ENCODE measurements around the gene TTF1. TPM values are rescaled to one million over a fixed set of nuclear protein-coding genes. Genes with fewer than 3 reads are reported as not detected.

Gene TTF1
- polyA plus RNA-seq, 5 donors, result 15.0 to 19.6 (median 19.5) TPM

DNA sequence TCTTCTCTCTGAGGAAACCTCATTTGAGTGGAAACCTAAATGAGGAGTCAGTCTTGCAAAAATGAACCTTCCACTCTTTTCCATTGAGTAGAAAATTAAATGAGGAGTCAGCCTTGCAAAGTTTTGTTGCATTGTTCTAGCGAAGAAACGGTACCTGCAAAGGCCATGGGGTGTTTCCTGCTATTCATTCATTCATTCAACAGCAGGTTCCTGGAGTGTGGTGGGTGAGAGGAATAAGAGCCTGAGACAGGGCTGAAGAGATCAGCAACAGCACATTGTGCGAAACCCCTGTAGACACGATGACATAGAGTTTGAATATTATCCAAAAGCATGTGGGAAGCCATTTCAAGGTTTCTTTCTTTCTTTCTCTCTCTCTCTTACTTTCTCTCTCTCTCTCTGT is 37.2 kb downstream of the TTF1 start:
- no peak for DNase-seq

GRCh38 chr9:132367613-132368313 is 38.9 kb downstream of the TTF1 start:
- DNase-seq, result no peak

- no peak for DNase-seq
Measured at GRCh38 chr9:132366481-132366880, 40.2 kb downstream of the TTF1 start.

- DNase-seq, result no peak
Measured at GRCh38 chr9:132365986-132366385, 40.7 kb downstream of the TTF1 start.

DNA sequence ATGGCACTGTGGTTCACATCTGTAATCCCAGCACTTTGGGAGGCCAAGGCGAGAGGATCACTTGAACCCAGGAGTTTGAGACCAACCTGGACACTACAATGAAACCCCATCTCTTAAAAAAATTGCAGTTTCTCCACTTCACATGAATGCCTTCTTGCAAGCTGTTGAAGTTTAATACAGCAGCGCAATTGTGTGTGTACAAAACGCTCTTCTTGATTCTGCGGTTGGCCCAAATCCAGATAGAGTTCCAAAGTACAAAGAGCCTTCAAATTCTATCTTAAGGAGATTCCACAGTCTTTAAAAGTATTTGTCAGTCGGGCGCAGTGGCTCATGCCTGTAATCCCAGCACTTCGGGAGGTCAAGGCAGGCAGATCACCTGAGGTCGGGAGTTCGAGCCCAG is 42.6 kb downstream of the TTF1 start:
- no peak for DNase-seq

DNA sequence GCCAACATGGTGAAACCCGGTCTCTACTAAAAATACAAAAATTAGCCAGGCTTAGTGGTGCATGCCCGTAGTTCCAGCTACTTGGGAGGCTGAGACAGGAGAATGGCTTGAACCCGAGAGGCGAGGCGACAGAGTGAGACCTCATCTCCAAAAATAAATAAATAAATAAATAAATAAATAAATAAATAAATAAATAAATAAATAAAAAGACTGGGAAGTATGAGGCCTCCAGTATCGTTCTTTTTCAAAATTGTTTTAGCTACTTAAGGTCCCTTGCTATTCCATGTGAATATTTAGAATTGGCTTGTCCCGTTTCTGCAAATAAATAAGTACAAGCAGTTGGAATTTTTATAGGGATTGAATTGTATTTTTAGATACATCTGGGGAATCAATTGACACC is 48.9 kb downstream of the TTF1 start:
- no peak for DNase-seq

GRCh38 chr9:132356324-132356924 is 50.2 kb downstream of the TTF1 start:
- no peak for DNase-seq

- peak; percentile 98 to 99 for DNase-seq
Measured at GRCh38 chr9:132354637-132355355, 51.8 kb downstream of the TTF1 start, which contains the start of gene SETX. TSS of gene SETX (minus strand) at chr9:132354986. CDS start at chr9:132349428, 5,558 bp downstream.

DNA sequence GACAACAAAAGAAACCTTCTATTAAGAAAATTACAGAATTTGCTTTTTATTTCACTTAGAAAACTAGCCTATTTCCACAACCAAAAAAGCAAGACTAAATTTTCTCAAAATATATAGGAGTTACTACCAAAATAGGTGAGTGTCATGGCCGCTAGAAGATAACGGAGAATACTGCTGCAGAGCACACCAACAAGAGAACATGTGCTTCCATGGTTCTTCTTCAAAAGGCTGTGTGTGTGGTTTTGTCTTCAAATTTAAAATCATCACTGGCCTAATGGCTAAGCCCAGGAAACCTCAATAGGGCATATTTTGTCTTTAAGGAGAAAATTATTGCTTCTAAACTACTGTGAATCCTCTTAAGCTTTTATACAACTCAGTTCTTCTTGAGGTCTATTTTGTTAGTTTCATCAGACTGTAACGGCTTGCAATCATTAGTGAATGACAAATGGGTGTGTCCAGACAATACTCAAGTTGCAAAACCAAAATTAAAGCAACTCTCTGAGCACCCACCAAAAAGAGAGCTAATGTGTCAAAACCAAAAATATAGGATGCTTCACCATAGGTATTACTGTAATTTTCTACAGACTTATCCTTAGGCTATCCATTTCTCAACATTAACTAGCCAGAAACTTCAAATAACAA is 55.1 kb downstream of the TTF1 start:
- DNase-seq, result no peak

GRCh38 chr9:132350861-132351315 is 55.8 kb downstream of the TTF1 start:
- no peak for DNase-seq

DNA sequence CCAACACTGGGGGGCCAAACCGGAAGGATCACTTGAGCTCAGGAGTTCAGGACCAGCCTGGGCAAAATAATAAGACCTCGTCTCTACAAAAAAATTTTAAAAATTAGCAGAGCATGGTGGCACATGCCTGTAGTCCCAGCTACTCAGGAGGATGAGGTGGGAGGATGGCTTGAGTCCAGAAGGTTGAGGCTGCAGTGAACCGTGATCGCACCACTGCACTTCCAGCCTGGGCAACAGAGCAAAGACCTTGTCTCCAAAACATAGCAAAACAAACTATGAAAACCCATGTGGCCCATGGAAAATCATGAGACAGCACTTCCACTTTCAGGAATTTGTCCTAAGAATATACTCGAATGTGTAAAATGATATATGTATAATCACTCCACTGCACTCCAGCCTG is 58.0 kb downstream of the TTF1 start:
- no peak for DNase-seq

DNA sequence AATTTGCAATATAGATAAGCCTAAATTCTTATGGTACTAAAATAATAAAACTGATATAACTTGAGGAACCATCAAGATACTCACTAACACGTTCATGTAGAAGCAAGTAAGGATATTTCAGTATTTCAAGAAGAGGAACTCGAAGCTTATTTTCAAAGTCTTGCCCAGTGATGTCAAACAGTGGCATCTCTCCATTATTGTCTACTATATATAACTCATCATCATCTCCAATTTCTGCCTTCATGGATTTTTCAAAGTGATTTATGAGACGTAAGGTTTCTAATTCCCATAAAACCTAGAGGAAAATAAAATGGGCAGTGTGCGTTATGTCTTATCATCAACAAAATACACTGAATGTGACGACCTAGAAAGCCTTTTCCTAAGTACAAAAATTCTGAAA is 60.5 kb downstream of the TTF1 start:
- DNase-seq, result no peak

GRCh38 chr9:132341177-132341840 is 65.3 kb downstream of the TTF1 start:
- no peak for DNase-seq

DNA sequence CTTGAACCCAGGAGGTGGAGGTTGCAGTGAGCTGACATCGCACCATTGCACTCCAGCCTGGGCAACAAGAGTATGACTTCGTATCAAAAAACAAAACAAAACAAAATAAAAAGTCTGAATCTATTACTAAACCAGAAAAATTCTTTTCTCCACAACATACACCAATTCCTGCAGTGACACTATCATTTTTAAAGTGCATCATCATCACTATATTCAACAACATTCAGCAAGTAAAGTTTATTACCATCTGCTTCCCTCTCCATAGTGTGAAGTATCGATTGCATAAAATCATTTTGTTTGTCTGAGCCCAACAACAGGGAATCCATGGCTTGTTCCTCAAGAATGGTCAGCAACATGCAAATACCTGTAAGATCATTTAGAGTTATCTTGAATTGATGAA is 72.3 kb downstream of the TTF1 start:
- no peak for DNase-seq

- DNase-seq, result no peak
Measured at GRCh38 chr9:132333556-132333955, 73.1 kb downstream of the TTF1 start.

DNA sequence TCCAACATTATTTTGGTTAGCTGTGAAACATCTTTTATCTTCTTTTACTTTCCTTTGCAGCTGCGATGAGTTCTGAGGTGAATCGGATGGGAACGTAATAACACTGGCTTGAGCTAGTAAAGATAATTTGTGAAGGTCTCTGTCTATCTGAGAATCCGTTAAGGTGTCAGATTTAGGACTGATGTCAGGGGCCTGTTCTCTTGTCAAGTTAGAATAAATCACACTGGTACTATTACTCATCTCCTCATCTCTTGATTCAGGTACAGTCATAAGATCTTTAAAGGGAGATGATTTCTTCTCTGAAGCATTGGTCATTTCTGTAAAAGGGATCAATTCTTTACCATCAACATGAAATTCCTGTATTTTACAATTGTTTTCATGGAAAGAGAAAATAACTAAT is 78.1 kb downstream of the TTF1 start:
- DNase-seq, result no peak

DNA sequence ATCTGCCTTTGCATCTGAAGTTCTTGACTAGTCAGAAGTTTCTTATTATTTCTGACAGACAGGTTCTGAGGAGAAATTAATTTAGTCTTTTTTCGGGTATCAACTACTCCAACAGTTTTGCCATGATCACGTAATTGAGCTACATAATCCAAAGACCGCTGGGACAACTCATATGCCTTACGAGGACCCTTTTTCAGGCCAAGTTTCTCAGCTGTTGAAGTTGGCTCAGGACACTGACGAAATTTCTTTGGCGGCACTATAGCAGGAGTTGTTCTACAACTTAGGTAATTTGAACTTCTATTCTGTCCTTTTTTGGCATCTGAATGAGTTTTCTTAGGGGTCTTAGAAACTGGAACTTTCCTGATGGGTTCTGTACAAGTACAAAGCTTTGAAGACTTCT is 79.1 kb downstream of the TTF1 start:
- DNase-seq, result no peak

All from right lung (tissue), 5 donors.